ENCODE measurements around the gene OS9. TPM values are rescaled to one million over a fixed set of nuclear protein-coding genes. Genes with fewer than 3 reads are reported as not detected.
"Not testable (repeated sequence)": the region's sequence is repeated elsewhere in the genome, so short reads cannot be mapped to it uniquely, and the experiment has no call there.

The OS9 gene
- polyA plus RNA-seq, 2 of the 4 experiments (the other 2 are of a cell fraction): 128 to 183 TPM

DNA sequence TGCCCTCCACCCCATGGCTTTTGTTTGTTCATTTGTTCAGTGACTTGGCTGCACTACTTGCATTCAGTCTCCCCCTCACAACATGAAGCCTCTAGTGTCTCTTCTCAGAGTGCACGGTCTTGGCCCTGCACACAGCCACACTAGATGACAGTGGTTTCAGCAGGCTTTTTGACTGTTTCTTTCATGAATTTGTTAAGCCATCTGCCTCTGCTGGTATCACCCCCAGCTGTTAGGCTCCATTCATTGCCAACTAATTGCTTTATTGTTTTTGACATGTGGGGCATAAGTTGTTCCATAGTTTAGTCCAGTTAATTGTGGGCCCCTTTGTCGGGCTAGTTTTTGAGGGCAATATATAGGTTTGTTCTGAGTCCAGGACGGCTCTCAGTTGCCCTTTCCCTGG is 18.8 kb downstream of the OS9 start (continued):
- TF ChIP-seq, protein P1, sequence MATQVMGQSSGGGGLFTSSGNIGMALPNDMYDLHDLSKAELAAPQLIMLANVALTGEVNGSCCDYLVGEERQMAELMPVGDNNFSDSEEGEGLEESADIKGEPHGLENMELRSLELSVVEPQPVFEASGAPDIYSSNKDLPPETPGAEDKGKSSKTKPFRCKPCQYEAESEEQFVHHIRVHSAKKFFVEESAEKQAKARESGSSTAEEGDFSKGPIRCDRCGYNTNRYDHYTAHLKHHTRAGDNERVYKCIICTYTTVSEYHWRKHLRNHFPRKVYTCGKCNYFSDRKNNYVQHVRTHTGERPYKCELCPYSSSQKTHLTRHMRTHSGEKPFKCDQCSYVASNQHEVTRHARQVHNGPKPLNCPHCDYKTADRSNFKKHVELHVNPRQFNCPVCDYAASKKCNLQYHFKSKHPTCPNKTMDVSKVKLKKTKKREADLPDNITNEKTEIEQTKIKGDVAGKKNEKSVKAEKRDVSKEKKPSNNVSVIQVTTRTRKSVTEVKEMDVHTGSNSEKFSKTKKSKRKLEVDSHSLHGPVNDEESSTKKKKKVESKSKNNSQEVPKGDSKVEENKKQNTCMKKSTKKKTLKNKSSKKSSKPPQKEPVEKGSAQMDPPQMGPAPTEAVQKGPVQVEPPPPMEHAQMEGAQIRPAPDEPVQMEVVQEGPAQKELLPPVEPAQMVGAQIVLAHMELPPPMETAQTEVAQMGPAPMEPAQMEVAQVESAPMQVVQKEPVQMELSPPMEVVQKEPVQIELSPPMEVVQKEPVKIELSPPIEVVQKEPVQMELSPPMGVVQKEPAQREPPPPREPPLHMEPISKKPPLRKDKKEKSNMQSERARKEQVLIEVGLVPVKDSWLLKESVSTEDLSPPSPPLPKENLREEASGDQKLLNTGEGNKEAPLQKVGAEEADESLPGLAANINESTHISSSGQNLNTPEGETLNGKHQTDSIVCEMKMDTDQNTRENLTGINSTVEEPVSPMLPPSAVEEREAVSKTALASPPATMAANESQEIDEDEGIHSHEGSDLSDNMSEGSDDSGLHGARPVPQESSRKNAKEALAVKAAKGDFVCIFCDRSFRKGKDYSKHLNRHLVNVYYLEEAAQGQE (IDR thresholded peaks at IDR 0.05): no peak
- TF ChIP-seq TFCP2L1 (CRISPR knock-in tag; IDR thresholded peaks at IDR 0.05) (no peak), MAFK (IDR thresholded peaks at IDR 0.05; ENCODE audit: partially characterized antibody) (no peak)
- TF ChIP-seq, protein P2, sequence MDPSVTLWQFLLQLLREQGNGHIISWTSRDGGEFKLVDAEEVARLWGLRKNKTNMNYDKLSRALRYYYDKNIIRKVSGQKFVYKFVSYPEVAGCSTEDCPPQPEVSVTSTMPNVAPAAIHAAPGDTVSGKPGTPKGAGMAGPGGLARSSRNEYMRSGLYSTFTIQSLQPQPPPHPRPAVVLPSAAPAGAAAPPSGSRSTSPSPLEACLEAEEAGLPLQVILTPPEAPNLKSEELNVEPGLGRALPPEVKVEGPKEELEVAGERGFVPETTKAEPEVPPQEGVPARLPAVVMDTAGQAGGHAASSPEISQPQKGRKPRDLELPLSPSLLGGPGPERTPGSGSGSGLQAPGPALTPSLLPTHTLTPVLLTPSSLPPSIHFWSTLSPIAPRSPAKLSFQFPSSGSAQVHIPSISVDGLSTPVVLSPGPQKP (IDR thresholded peaks at IDR 0.05; ENCODE audit: low read depth, low read length): no peak

DNA sequence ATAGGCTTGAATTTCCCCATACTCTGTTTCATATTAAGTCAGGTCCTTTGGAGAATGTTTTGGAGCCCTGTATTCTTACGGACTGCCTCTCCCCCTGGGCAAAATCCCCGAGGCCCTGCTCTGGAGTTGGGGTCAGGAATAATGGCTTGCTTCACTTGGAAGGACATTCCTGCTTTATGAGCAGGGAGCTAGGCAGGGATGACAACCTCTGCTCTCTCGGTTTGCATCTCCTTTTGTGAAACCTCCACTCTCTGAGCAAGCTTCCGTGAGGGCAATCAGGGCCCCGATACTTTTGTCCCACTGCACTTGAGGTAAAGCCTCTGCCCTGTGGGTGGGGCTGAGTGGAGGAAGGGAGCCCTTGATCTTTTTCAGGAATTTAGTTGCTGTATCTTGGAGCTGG is 19.3 kb downstream of the OS9 start:
- 67% methylated on average over 5 of the region's 5 CpGs for WGBS (ENCODE audit: missing lambda C conversion rate)
- Histone ChIP-seq H3K27ac (no peak overlapping the region), H3K4me2 (no peak overlapping the region), H3K9me3 (no peaks in the 10 kb centered on the region), H3K4me1 (no peaks in the 10 kb centered on the region), H3K4me3 (no peak overlapping the region)
- FAIRE-seq (no peak), ATAC-seq (no peak), DNase-seq (ENCODE audit: low read depth in 1 of 2, low spot score in 1 of 2) (no peak)
- POLR2A ChIA-PET: no interaction called here
- TF ChIP-seq CBX2 (IDR thresholded peaks at IDR 0.05; ENCODE audit: borderline replicate concordance, low read depth) (no peak), CEBPB (IDR thresholded peaks at IDR 0.05) (no peak), CHD4 (IDR thresholded peaks at IDR 0.05; ENCODE audit: borderline replicate concordance) (no peak), JUNB (IDR thresholded peaks at IDR 0.05) (no peak), RAD21 (conservative IDR thresholded peaks at IDR 0.05 in 1 of 2, IDR thresholded peaks at IDR 0.05 in 1 of 2) (no peak), HOXA7 (CRISPR knock-in tag; IDR thresholded peaks at IDR 0.05) (no peak), TP53 (CRISPR knock-in tag; IDR thresholded peaks at IDR 0.05) (no peak), CHD2 (IDR thresholded peaks at IDR 0.05; ENCODE audit: low read length, partially characterized antibody) (no peak), KDM5A (IDR thresholded peaks at IDR 0.05) (no peak), MYC (IDR thresholded peaks at IDR 0.05; ENCODE audit: borderline replicate concordance, low read length) (no peak), EHMT2 (IDR thresholded peaks at IDR 0.05; ENCODE audit: low read depth) (no peak), RCOR1 (IDR thresholded peaks at IDR 0.05; ENCODE audit: low read depth, low read length) (no peak), FOXS1 (CRISPR knock-in tag; IDR thresholded peaks at IDR 0.05) (no peak), SREBF2 (IDR thresholded peaks at IDR 0.05) (no peak)
- TF ChIP-seq, protein P3, sequence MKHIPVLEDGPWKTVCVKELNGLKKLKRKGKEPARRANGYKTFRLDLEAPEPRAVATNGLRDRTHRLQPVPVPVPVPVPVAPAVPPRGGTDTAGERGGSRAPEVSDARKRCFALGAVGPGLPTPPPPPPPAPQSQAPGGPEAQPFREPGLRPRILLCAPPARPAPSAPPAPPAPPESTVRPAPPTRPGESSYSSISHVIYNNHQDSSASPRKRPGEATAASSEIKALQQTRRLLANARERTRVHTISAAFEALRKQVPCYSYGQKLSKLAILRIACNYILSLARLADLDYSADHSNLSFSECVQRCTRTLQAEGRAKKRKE (CRISPR knock-in tag; IDR thresholded peaks at IDR 0.05; ENCODE audit: low read depth): no peak
- TF ChIP-seq, protein P4, sequence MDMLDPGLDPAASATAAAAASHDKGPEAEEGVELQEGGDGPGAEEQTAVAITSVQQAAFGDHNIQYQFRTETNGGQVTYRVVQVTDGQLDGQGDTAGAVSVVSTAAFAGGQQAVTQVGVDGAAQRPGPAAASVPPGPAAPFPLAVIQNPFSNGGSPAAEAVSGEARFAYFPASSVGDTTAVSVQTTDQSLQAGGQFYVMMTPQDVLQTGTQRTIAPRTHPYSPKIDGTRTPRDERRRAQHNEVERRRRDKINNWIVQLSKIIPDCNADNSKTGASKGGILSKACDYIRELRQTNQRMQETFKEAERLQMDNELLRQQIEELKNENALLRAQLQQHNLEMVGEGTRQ (IDR thresholded peaks at IDR 0.05): no peak
- CTCF ChIA-PET: interaction anchor here (0.6 to 2.6 kb wide), 7 partner anchors 10 to 130 kb away, joined by 3 to 16 read pairs (median 3); partner anchors contain the start of gene OS9

DNA sequence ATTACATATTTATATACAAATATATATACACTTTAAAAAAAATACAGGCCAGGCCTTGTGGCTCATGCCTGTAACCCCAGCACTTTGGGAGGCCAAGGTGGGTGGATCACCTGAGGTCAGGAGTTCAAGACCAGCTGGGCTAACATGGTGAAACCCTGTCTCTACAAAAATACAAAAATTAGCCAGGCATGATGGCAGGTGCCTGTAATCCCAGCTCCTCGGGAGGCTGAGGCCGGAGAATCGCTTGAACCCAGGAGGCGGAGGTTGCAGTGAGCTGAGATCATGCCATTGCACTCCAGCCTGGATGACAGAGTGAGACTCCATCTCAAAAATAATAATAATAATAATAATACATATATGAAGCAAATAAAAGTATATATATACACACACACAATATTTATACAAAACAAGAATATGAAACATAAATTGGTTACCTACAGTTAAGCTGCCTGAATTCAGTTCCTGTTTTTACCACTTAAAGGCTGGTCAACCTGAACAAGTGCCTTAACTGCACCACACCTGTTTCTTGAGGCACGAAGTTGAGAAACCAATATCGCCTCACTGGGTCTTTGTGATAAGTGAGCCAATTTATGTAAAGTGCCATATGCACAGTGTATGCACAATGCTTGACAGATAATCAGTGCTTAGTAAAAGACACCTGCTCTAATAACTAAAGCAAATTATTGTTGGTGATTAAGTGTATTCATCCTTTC is 21.3 kb downstream of the OS9 start:
- not testable (repeated sequence) for ATAC-seq, FAIRE-seq
- CTCF ChIA-PET: interaction anchor here (0.6 to 2.9 kb wide), 5 partner anchors 11 to 1329 kb away, joined by 3 to 23 read pairs (median 3); no protein-coding TSS in a partner anchor

More for the DNA sequence above, 21.3 kb downstream of the OS9 start:
- H3K4me1 ChIP-seq; POLR2A ChIA-PET; H3K4me3 ChIP-seq; DNase-seq (ENCODE audit: low read depth in 1 of 2, low spot score in 1 of 2); H3K4me2 ChIP-seq; H3K27ac ChIP-seq; H3K9me3 ChIP-seq: not testable (repeated sequence)
- 94% methylated on average over 6 of the region's 6 CpGs for WGBS (ENCODE audit: missing lambda C conversion rate)

Measured in A549 (cell line).